Omental fat pad (tissue), 4 donors: ENCODE data around the gene CLSTN2. TPM values are rescaled to one million over a fixed set of nuclear protein-coding genes. Genes with fewer than 3 reads are reported as not detected.

Source experiments
- ATAC-seq: fragments of 150-250 bp; one replicate; pipeline ENCODE4 v1.9.1; 2016; ENCODE audit warnings: mild to moderate bottlenecking, moderate library complexity; ENCODE audit not compliant: low FRiP score
- DNase-seq: peaks from one replicate; pipeline ENCODE4 v3.0.0-alpha.2; 2019; ENCODE audit warnings: low spot score
- total RNA-seq, 4 donors: library from RNA; depleted of rRNA; stranded (reverse); fragments of >200 nt; gene quantifications; one replicate each; pipeline ENCODE4 v1.1.0, GENCODE V29; 2016
- TF ChIP-seq, protein P1 (sequence below), 3 donors: fragments of 450-650 bp; IDR thresholded peaks; one replicate each; pipeline ENCODE4 v1.5.1; 2016 to 2017; ENCODE audit warnings: antibody characterized with exemption in 3 of 3, mild to moderate bottlenecking in 3 of 3, moderate library complexity in 2 of 3

The CLSTN2 gene
- total RNA-seq, 4 donors from 2014 or later = 20.0 to 40.5 (median 37.8) TPM

DNA sequence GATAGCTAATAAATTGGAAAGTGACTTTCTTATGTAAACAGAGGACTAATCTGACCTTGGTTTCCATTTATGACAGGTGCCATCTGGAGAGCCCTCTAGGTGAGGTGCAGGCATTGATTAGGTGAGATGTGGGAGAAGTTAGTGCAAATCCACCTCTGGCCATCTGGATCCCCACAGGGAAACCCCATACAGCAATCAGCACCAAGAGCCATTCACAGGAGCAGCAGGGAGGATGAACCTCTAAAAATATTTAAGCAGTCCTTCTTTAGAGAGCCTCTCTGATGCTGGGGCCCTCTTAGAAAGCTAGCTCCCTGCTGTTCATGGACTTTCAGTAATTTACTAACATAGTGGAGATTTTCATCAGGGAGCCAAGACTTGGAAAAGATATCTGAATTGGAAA, 69.3 kb downstream of the CLSTN2 start:
- TF ChIP-seq, protein P1, sequence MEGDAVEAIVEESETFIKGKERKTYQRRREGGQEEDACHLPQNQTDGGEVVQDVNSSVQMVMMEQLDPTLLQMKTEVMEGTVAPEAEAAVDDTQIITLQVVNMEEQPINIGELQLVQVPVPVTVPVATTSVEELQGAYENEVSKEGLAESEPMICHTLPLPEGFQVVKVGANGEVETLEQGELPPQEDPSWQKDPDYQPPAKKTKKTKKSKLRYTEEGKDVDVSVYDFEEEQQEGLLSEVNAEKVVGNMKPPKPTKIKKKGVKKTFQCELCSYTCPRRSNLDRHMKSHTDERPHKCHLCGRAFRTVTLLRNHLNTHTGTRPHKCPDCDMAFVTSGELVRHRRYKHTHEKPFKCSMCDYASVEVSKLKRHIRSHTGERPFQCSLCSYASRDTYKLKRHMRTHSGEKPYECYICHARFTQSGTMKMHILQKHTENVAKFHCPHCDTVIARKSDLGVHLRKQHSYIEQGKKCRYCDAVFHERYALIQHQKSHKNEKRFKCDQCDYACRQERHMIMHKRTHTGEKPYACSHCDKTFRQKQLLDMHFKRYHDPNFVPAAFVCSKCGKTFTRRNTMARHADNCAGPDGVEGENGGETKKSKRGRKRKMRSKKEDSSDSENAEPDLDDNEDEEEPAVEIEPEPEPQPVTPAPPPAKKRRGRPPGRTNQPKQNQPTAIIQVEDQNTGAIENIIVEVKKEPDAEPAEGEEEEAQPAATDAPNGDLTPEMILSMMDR (IDR thresholded peaks at IDR 0.05) = no peak
- ATAC-seq (no peak), DNase-seq (no peak)

DNA sequence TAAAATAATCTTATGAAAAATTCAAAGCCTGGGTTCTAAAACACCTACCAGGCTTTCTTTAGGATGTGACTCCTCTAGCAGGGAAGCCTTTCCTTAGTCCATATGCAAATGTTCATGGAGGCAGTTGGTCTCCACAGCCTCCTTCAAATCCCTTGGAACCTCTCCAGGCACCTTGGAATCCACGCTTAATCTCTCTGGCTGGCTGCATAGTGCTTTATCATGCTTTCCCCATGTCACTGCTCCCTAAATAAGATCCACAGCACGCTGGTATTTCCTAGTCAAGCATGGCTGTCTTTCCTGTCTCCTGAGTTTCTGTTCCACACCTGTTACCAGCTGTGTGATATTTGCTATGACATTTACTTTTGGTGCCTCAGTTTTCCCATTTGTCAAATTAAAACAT, 71.3 kb downstream of the CLSTN2 start:
- DNase-seq (no peak), ATAC-seq (no peak)
- TF ChIP-seq, protein P1 (IDR thresholded peaks at IDR 0.05) = no peak

DNA sequence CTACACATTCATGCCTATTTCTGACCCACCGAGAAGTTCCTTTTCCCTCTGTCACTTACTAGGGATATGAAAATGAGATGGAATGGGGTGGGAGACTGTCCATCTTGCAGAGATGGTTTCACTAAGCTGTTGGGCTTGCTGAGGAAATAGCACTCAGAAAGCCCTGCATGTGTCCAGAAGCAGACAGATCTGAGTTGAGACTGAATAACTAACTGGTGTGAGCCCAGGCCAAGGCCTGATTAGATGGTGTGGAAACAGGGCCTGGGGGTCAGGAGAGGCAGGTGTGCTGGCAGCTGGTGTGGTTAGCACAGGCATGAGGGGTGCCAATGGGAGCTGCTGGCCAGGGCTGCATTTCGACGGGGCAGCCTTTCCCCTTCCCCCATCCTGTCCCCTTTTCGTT, 72.1 kb downstream of the CLSTN2 start:
- DNase-seq (no peak), ATAC-seq (no peak)
- TF ChIP-seq, protein P1 (IDR thresholded peaks at IDR 0.05) = no peak

DNA sequence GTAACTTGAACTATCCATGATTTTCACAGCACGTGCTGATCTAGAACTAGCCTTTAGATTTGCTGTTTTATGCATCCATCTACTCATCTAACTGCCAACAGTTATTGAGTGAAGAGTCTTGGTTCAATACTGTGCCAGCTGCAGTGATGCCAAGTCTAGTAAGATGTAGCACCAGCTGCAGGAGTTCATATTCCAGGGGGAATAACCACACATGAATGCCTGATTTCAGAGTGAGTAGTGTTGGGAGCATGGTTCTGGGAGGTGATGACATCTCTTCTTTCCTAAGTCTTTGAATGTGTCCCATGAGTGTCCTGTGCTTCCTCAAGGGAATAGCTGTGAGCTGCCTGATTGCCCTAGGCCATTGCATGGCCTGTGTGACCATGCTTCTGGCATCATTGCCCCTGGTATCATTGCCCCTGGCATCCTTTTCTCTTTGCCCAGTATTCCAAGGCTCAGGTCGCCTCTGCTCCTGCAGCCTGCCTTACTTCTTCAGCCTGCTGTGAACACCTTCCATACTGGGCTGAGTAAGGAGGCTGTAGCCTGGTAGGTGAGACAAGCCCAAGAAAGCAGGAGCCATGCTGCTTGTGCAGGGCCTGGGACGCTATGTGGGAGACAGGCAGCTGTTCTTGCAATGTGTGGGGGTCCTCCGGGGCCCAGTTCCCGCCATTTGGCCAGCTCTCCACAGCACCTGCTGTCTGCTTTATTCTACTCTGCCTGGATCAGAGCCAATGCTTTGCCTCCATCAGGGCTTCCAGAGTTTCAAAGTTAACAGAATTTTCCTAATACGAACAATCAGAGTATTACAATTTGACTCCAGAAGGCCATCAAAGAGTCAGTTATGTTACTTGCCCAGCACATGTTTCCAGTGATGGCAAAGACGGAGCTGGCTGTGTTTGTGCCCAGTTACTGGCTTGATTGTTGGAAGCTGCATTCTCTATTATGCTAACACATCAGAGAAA, 73.2 kb downstream of the CLSTN2 start:
- DNase-seq (no peak), ATAC-seq (no peak)
- TF ChIP-seq, protein P1 (IDR thresholded peaks at IDR 0.05) = no peak

DNA sequence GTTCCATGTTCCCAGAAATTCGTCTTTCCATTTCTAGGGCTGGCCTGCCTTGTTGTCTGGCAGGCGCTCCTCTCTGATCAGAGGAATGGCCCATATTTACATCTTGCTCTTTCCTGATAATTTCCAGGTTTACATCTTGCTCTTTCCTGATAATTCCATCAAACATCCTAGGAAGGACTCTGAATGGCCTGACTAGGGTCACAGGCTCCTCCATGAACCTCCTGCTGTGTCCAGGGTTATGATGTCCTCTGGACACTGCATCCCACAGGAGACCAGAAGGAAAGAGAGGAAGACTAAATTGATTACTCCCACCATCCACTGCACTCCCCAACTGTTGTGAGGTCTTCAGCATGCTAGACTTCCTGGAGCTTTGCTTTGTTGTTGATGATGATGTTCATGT, 75.4 kb downstream of the CLSTN2 start:
- DNase-seq (no peak), ATAC-seq (no peak)
- TF ChIP-seq, protein P1 (IDR thresholded peaks at IDR 0.05) = no peak

DNA sequence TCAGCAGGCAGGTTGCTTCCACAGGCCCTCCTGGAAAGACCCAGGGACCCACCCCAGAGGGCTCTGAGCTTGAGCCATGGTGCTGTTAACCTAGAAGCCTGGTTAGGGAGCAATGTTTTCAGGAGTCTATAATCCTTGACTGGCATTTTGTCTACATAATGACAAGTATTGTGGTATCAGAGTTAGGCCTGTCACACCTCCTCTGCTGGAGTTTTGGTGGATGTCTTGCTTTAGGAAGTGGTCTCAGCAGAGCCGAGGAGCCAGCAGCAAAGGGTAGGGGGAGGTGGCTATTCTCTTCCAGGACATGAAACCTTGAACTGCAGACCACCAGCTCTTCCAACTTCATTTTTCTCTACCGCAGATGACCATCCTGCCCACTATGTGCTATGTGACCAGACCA, 76.1 kb downstream of the CLSTN2 start:
- ATAC-seq = no peak
- TF ChIP-seq, protein P1 (IDR thresholded peaks at IDR 0.05) = no peak
- no peak for DNase-seq
